Activated CD4-positive, alpha-beta T cell treated with anti-CD3 and anti-CD28 coated beads for 36 hours (primary cell): Measurements from ENCODE around the gene SYNE1. TPM values are rescaled to one million over a fixed set of nuclear protein-coding genes. Genes with fewer than 3 reads are reported as not detected.
A peak's percentile ranks its signal among the peaks of the same experiment; 100 is the strongest.
"Not testable (repeated sequence)": the region's sequence is repeated elsewhere in the genome, so short reads cannot be mapped to it uniquely, and the experiment has no call there.

ENCODE experiments used
- ATAC-seq: fragments of 200-7000 bp; cut with Tn5 transposase; one replicate; pipeline ENCODE4 v1.10.0; 2021; ENCODE audit warnings: mild to moderate bottlenecking, moderate library complexity
- CTCF ChIA-PET: fragments of 350-600 bp; sonication (Branson Sonifier 250); formaldehyde crosslinking; loops from one replicate; lab custom pipeline; 2021; ENCODE audit warnings: antibody characterized with exemption; lab: Charles Lee
- POLR2A ChIA-PET: fragments of 350-600 bp; sonication (Branson Sonifier 250); formaldehyde crosslinking; loops from one replicate; lab custom pipeline; 2021; ENCODE audit warnings: antibody characterized with exemption, inconsistent platforms; lab: Charles Lee
- DNase-seq: peaks from one replicate; pipeline ENCODE4 v3.0.0-alpha.2; 2020
- H3K27ac Mint-ChIP-seq: one replicate; pipeline ENCODE4 v1.8.0; 2021; ENCODE audit warnings: mixed read lengths
- H3K27me3 Mint-ChIP-seq: one replicate; pipeline ENCODE4 v1.8.0; 2021; ENCODE audit warnings: mixed read lengths
- H3K36me3 Mint-ChIP-seq: one replicate; pipeline ENCODE4 v1.8.0; 2021; ENCODE audit warnings: low read depth, mixed read lengths
- H3K4me1 Mint-ChIP-seq: one replicate; pipeline ENCODE4 v1.8.0; 2021; ENCODE audit warnings: mixed read lengths
- H3K4me3 Mint-ChIP-seq: one replicate; pipeline ENCODE4 v1.8.0; 2021; ENCODE audit warnings: mild to moderate bottlenecking, moderate library complexity, mixed read lengths
- H3K9me3 Mint-ChIP-seq: one replicate; pipeline ENCODE4 v1.8.0; 2021; ENCODE audit warnings: low read depth, mixed read lengths
- intact Hi-C, 2 experiments: fragments of 100-400 bp; cut with DNase I in 1 of 2; cut with micrococcal nuclease in 1 of 2; formaldehyde crosslinking; loops; one replicate each; pipeline versions ENCODE4 v1.14.2 to v1.15.1; 2022 to 2024; cut with DNase I, micrococcal nuclease
- total RNA-seq, 2 experiments: library from RNA; stranded (reverse); gene quantifications; one replicate each; pipeline ENCODE4 v1.2.3, GENCODE V29; 2021

SYNE1 gene
- total RNA-seq, 2 experiments from 2014 or later, result 20.8 to 21.9 TPM

GRCh38 chr6:152154559-152155356 is 482.4 kb downstream of the SYNE1 start:
- intact Hi-C loops, result no loop called here
- ChIA-PET POLR2A (no interaction called here), CTCF (interaction anchor here (1.5 kb wide), 1 partner anchor 52 kb away, joined by 3 read pairs; no protein-coding TSS in a partner anchor)
- peaks cover 29% of the 10 kb centered on the region for H3K36me3 Mint-ChIP-seq
- no peak for DNase-seq
- no peak overlapping the region for H3K4me3 Mint-ChIP-seq
- no peaks in the 10 kb centered on the region for H3K9me3 Mint-ChIP-seq
- no peak overlapping the region for H3K27ac Mint-ChIP-seq
- H3K27me3 Mint-ChIP-seq, result no peaks in the 10 kb centered on the region
- H3K4me1 Mint-ChIP-seq, result peaks cover 7% of the 10 kb centered on the region
- ATAC-seq, result no peak

- ATAC-seq (no peak), DNase-seq (no peak)
- ChIA-PET POLR2A (no interaction called here), CTCF (interaction anchor here (1.2 to 1.9 kb wide), 3 partner anchors 8 to 23 kb away, joined by 3 to 7 read pairs (median 4); no protein-coding TSS in a partner anchor)
- Mint-ChIP-seq H3K4me3 (no peak overlapping the region), H3K9me3 (no peaks in the 10 kb centered on the region), H3K36me3 (peaks cover 46% of the 10 kb centered on the region), H3K27ac (peak overlapping the region; percentile 23), H3K4me1 (peaks cover 2% of the 10 kb centered on the region), H3K27me3 (no peaks in the 10 kb centered on the region)
- intact Hi-C loops, result no loop called here
Observed at GRCh38 chr6:152151920-152152319, 485.2 kb downstream of the SYNE1 start.

GRCh38 chr6:152150196-152150595 is 487.0 kb downstream of the SYNE1 start:
- POLR2A ChIA-PET, result no interaction called here
- no peaks in the 10 kb centered on the region for H3K27me3 Mint-ChIP-seq
- H3K36me3 Mint-ChIP-seq, result peaks cover 49% of the 10 kb centered on the region
- H3K9me3 Mint-ChIP-seq, result no peaks in the 10 kb centered on the region
- intact Hi-C loops, result no loop called here
- CTCF ChIA-PET, result interaction anchor here (0.6 to 1.9 kb wide), 3 partner anchors 9 to 148 kb away, joined by 3 to 7 read pairs (median 3); no protein-coding TSS in a partner anchor
- no peak overlapping the region for H3K27ac Mint-ChIP-seq
- no peak for DNase-seq
- ATAC-seq, result no peak
- H3K4me3 Mint-ChIP-seq, result no peak overlapping the region
- H3K4me1 Mint-ChIP-seq, result peaks cover 2% of the 10 kb centered on the region

GRCh38 chr6:152148412-152148811 is 488.8 kb downstream of the SYNE1 start:
- H3K36me3 Mint-ChIP-seq, result peaks cover 49% of the 10 kb centered on the region
- no peaks in the 10 kb centered on the region for H3K27me3 Mint-ChIP-seq
- ChIA-PET CTCF (interaction anchor here (0.6 to 1.5 kb wide), 2 partner anchors 24 to 458 kb away, joined by 3 to 4 read pairs; no protein-coding TSS in a partner anchor), POLR2A (no interaction called here)
- H3K27ac Mint-ChIP-seq, result no peak overlapping the region
- no peak for ATAC-seq
- DNase-seq, result no peak
- intact Hi-C loops, result no loop called here
- H3K4me1 Mint-ChIP-seq, result peaks cover 4% of the 10 kb centered on the region
- H3K4me3 Mint-ChIP-seq, result no peak overlapping the region
- no peaks in the 10 kb centered on the region for H3K9me3 Mint-ChIP-seq

- H3K9me3 Mint-ChIP-seq, result no peaks in the 10 kb centered on the region
- H3K36me3 Mint-ChIP-seq, result peaks cover 51% of the 10 kb centered on the region
- H3K4me1 Mint-ChIP-seq, result peaks cover 4% of the 10 kb centered on the region
- ATAC-seq, result no peak
- ChIA-PET CTCF (interaction anchor here (1.5 kb wide), 1 partner anchor 22 kb away, joined by 4 read pairs; no protein-coding TSS in a partner anchor), POLR2A (no interaction called here)
- H3K27ac Mint-ChIP-seq, result no peak overlapping the region
- no peak overlapping the region for H3K4me3 Mint-ChIP-seq
- no peaks in the 10 kb centered on the region for H3K27me3 Mint-ChIP-seq
- intact Hi-C loops, result no loop called here
- DNase-seq, result no peak
Observed at GRCh38 chr6:152147269-152147668, 489.9 kb downstream of the SYNE1 start.

- H3K4me3 Mint-ChIP-seq, result no peak overlapping the region
- POLR2A ChIA-PET, result no interaction called here
- no peaks in the 10 kb centered on the region for H3K9me3 Mint-ChIP-seq
- ATAC-seq, result no peak
- CTCF ChIA-PET, result no interaction called here
- H3K36me3 Mint-ChIP-seq, result peaks cover 46% of the 10 kb centered on the region
- no peak for DNase-seq
- peak overlapping the region; percentile 5 for H3K27ac Mint-ChIP-seq
- no peaks in the 10 kb centered on the region for H3K27me3 Mint-ChIP-seq
- H3K4me1 Mint-ChIP-seq, result peaks cover 2% of the 10 kb centered on the region
- intact Hi-C loops, result no loop called here
Observed at GRCh38 chr6:152146385-152146784, 490.8 kb downstream of the SYNE1 start.

GRCh38 chr6:152143359-152143758 is 493.8 kb downstream of the SYNE1 start:
- CTCF ChIA-PET, result interaction anchor here (0.9 to 1.5 kb wide), 3 partner anchors 10 to 463 kb away, joined by 3 to 7 read pairs (median 3); no protein-coding TSS in a partner anchor
- no peak overlapping the region for H3K4me3 Mint-ChIP-seq
- POLR2A ChIA-PET, result no interaction called here
- H3K4me1 Mint-ChIP-seq, result peaks cover 2% of the 10 kb centered on the region
- intact Hi-C loops, result no loop called here
- DNase-seq (no peak), ATAC-seq (no peak)
- H3K27me3 Mint-ChIP-seq, result no peaks in the 10 kb centered on the region
- no peak overlapping the region for H3K27ac Mint-ChIP-seq
- peaks cover 34% of the 10 kb centered on the region for H3K36me3 Mint-ChIP-seq
- H3K9me3 Mint-ChIP-seq, result no peaks in the 10 kb centered on the region

- H3K36me3 Mint-ChIP-seq, result peaks cover 28% of the 10 kb centered on the region
- no peaks in the 10 kb centered on the region for H3K27me3 Mint-ChIP-seq
- ChIA-PET CTCF (interaction anchor here (0.6 to 2.2 kb wide), 6 partner anchors 9 to 452 kb away, joined by 3 to 6 read pairs (median 4); no protein-coding TSS in a partner anchor), POLR2A (no interaction called here)
- DNase-seq (no peak), ATAC-seq (no peak)
- intact Hi-C loops, result no loop called here
- no peak overlapping the region for H3K4me3 Mint-ChIP-seq
- no peak overlapping the region for H3K27ac Mint-ChIP-seq
- H3K9me3 Mint-ChIP-seq, result no peaks in the 10 kb centered on the region
- peaks cover 2% of the 10 kb centered on the region for H3K4me1 Mint-ChIP-seq
Observed at GRCh38 chr6:152142105-152142504, 495.1 kb downstream of the SYNE1 start.

GRCh38 chr6:152138344-152138743 is 498.8 kb downstream of the SYNE1 start:
- H3K27me3 Mint-ChIP-seq, H3K9me3 Mint-ChIP-seq, H3K4me1 Mint-ChIP-seq, ATAC-seq, intact Hi-C loops, H3K4me3 Mint-ChIP-seq, CTCF ChIA-PET, H3K27ac Mint-ChIP-seq, DNase-seq: not testable (repeated sequence)
- H3K36me3 Mint-ChIP-seq, result peaks cover 30% of the 10 kb centered on the region
- POLR2A ChIA-PET, result interaction anchor here (0.6 kb wide), 1 partner anchor 113 kb away, joined by 3 read pairs; no protein-coding TSS in a partner anchor

GRCh38 chr6:152136449-152136825 is 500.7 kb downstream of the SYNE1 start:
- ChIA-PET POLR2A (no interaction called here), CTCF (interaction anchor here (0.7 to 2.5 kb wide), 2 partner anchors 11 to 420 kb away, joined by 3 to 9 read pairs; no protein-coding TSS in a partner anchor)
- DNase-seq (no peak), ATAC-seq (no peak)
- Mint-ChIP-seq H3K4me1 (no peaks in the 10 kb centered on the region), H3K9me3 (no peaks in the 10 kb centered on the region), H3K4me3 (no peak overlapping the region), H3K27ac (peak overlapping the region; percentile 72), H3K27me3 (no peaks in the 10 kb centered on the region), H3K36me3 (peaks cover 36% of the 10 kb centered on the region)
- intact Hi-C loops, result no loop called here

- DNase-seq (no peak), ATAC-seq (no peak)
- Mint-ChIP-seq H3K36me3 (peaks cover 36% of the 10 kb centered on the region), H3K4me1 (no peaks in the 10 kb centered on the region), H3K4me3 (no peak overlapping the region), H3K27me3 (no peaks in the 10 kb centered on the region), H3K27ac (no peak overlapping the region), H3K9me3 (no peaks in the 10 kb centered on the region)
- ChIA-PET CTCF (interaction anchor here (0.7 to 2.5 kb wide), 2 partner anchors 11 to 420 kb away, joined by 3 to 9 read pairs; no protein-coding TSS in a partner anchor), POLR2A (no interaction called here)
- intact Hi-C loops, result no loop called here
Observed at GRCh38 chr6:152135755-152136448, 501.3 kb downstream of the SYNE1 start.
